ENCODE measurements around the gene UBN1. TPM values are rescaled to one million over a fixed set of nuclear protein-coding genes. Genes with fewer than 3 reads are reported as not detected.

UBN1 gene
- total RNA-seq, 1 experiment from 2014 or later, result 51.0 TPM

- H3K36me3 ChIP-seq (ENCODE audit: insufficient read depth, low read length, poor library complexity, severe bottlenecking), result no peaks in the 10 kb centered on the region
- ChIA-PET POLR2A (ENCODE audit: low non-redundant PET) (no interaction called here), CTCF (no interaction called here)
- no peak for DNase-seq (ENCODE audit: low spot score)
- H3K27ac ChIP-seq (ENCODE audit: low read depth, low read length, poor library complexity, severe bottlenecking), result no peak overlapping the region
- no peaks in the 10 kb centered on the region for H3K27me3 ChIP-seq (replicated peaks; ENCODE audit: insufficient read depth, low read depth, low read length, poor library complexity)
- H3K4me3 ChIP-seq (ENCODE audit: low read depth, low read length, poor library complexity, severe bottlenecking), result no peak overlapping the region
- intact Hi-C loops (cut with micrococcal nuclease; ENCODE audit: unreplicated experiment), result no loop called here
- no peaks in the 10 kb centered on the region for H3K4me1 ChIP-seq (ENCODE audit: insufficient read depth, low read length, poor library complexity, severe bottlenecking)
- no peaks in the 10 kb centered on the region for H3K9me3 ChIP-seq (ENCODE audit: low read depth, low read length, poor library complexity, severe bottlenecking)
- no peak for TF ChIP-seq EZH2 (IDR thresholded peaks at IDR 0.05; ENCODE audit: borderline replicate concordance, low read depth, low read length, poor library complexity, severe bottlenecking)
- TF ChIP-seq CTCF (conservative IDR thresholded peaks at IDR 0.05; ENCODE audit: low read depth, low read length), result no peak
- no TSS peak for BruUV-seq (replicated peaks)
Observed at GRCh38 chr16:4892361-4893102, 45.3 kb downstream of the UBN1 start.

GRCh38 chr16:4893103-4893862 is 46.0 kb downstream of the UBN1 start:
- intact Hi-C loops (cut with micrococcal nuclease; ENCODE audit: unreplicated experiment), result no loop called here
- BruUV-seq (replicated peaks), result no TSS peak
- no peak for DNase-seq (ENCODE audit: low spot score)

More at GRCh38 chr16:4893103-4893862, 46.0 kb downstream of the UBN1 start:
- H3K36me3 ChIP-seq (ENCODE audit: insufficient read depth, low read length, poor library complexity, severe bottlenecking), result no peaks in the 10 kb centered on the region
- H3K27ac ChIP-seq (ENCODE audit: low read depth, low read length, poor library complexity, severe bottlenecking), result no peak overlapping the region
- no peaks in the 10 kb centered on the region for H3K27me3 ChIP-seq (replicated peaks; ENCODE audit: insufficient read depth, low read depth, low read length, poor library complexity)
- no peaks in the 10 kb centered on the region for H3K4me1 ChIP-seq (ENCODE audit: insufficient read depth, low read length, poor library complexity, severe bottlenecking)
- no peak for TF ChIP-seq EZH2 (IDR thresholded peaks at IDR 0.05; ENCODE audit: borderline replicate concordance, low read depth, low read length, poor library complexity, severe bottlenecking)
- TF ChIP-seq CTCF (conservative IDR thresholded peaks at IDR 0.05; ENCODE audit: low read depth, low read length), result no peak
- POLR2A ChIA-PET (ENCODE audit: low non-redundant PET), result no interaction called here
- CTCF ChIA-PET, result no interaction called here
- no peak overlapping the region for H3K4me3 ChIP-seq (ENCODE audit: low read depth, low read length, poor library complexity, severe bottlenecking)
- H3K9me3 ChIP-seq (ENCODE audit: low read depth, low read length, poor library complexity, severe bottlenecking), result no peaks in the 10 kb centered on the region

Data from A673 (cell line).